ENCODE measurements around the gene FADS2.

- no peak for TF ChIP-seq ELF1 (IDR thresholded peaks at IDR 0.05; ENCODE audit: borderline replicate concordance, low read depth)
- TF ChIP-seq CTCF (IDR thresholded peaks at IDR 0.05 in 2 of 3, conservative IDR thresholded peaks at IDR 0.05 in 1 of 3; ENCODE audit: borderline replicate concordance in 1 of 3, insufficient read depth in 1 of 3, low read depth in 2 of 3, low read length in 2 of 3) = no peak
- TF ChIP-seq POLR2AphosphoS5 (IDR thresholded peaks at IDR 0.05; ENCODE audit: low read depth, low read length) = no peak
- no peak for TF ChIP-seq JUND (IDR thresholded peaks at IDR 0.05)
- no peak for TF ChIP-seq REST (IDR thresholded peaks at IDR 0.05; ENCODE audit: low read depth)
Observed at GRCh38 chr11:61781585-61781984, 46.5 kb upstream of the FADS2 start.

Data from HCT116 (cell line).